Measurements from ENCODE around the gene ZC3H18. TPM values are rescaled to one million over a fixed set of nuclear protein-coding genes. Genes with fewer than 3 reads are reported as not detected.

ZC3H18 gene
- total and polyA plus RNA-seq, 10 of the 15 experiments (the other 5 are each of a cell fraction or from before 2014, with no cell fraction given) = 1.0 to 58.3 (median 22.4) TPM

DNA sequence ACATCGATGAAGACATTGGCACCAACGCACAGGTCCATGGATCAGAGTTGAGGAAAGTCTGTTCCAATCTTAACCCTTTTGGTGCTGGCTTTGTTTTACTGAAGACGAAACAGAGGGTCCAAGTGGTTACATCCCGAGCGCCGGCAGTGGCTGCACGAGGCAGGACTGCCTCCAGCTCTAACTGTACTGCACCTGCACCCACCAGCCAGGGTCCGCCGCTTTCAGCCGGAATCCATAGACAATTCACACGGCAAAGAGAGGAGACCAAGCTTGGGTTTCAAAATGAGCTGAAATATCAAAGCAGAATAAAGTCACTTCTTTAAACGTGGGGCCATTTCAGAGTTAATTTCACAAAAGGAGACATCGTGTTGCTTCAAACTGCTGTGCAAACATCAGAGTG, 21.2 kb upstream of the ZC3H18 start:
- 64% methylated on average over 11 of the region's 13 CpGs for WGBS (ENCODE audit: insufficient coverage, insufficient replicate concordance, low lambda C conversion rate, missing lambda C conversion rate)
- CTCF ChIA-PET = no interaction called here
- Histone ChIP-seq H3K4me3 (no peak overlapping the region), H3K27me3 (replicated peaks in 1 of 2; ENCODE audit: control insufficient read depth in 2 of 2, insufficient read depth in 2 of 2, low read length in 1 of 2) (no peaks in the 10 kb centered on the region), H3K4me2 (ENCODE audit: control insufficient read depth, insufficient read depth) (no peak overlapping the region), H3K79me2 (ENCODE audit: control insufficient read depth, insufficient read depth, low read length) (no peaks in the 10 kb centered on the region), H3K9ac (ENCODE audit: control insufficient read depth, insufficient read depth, low read length) (no peak overlapping the region), H2AFZ (ENCODE audit: control insufficient read depth, low read depth, low read length) (no peak overlapping the region), H3K27ac (ENCODE audit: control insufficient read depth, insufficient read depth) (no peak overlapping the region), H3K4me1 (ENCODE audit: control insufficient read depth, insufficient read depth, low read length) (peaks cover 8% of the 10 kb centered on the region), H3K9me3 (replicated peaks; ENCODE audit: control insufficient read depth, insufficient read depth, low read length) (peaks cover 2% of the 10 kb centered on the region; the same call in 1 of the 3 replicates), H4K20me1 (ENCODE audit: control insufficient read depth, insufficient read depth) (no peaks in the 10 kb centered on the region), H3K36me3 (ENCODE audit: control insufficient read depth in 2 of 2, insufficient read depth in 2 of 2, low read length in 1 of 2) (no peaks in the 10 kb centered on the region)
- POLR2A ChIA-PET = no interaction called here
- RAD21 ChIA-PET (ENCODE audit: unreplicated experiment) = no interaction called here
- TF ChIP-seq ZSCAN29 (IDR thresholded peaks at IDR 0.05) (no peak), EGR1 (IDR thresholded peaks at IDR 0.05; ENCODE audit: borderline replicate concordance in 1 of 2, low read depth in 2 of 2, low read length in 2 of 2) (no peak), RAD21 (IDR thresholded peaks at IDR 0.05; ENCODE audit: insufficient read depth, low read depth, low read length) (no peak), SRF (IDR thresholded peaks at IDR 0.05; ENCODE audit: low read depth in 2 of 2, low read length in 2 of 2) (no peak), PML (IDR thresholded peaks at IDR 0.05; ENCODE audit: low read length) (no peak), WRNIP1 (IDR thresholded peaks at IDR 0.05; ENCODE audit: borderline replicate concordance, low read depth, low read length) (no peak), TAF1 (IDR thresholded peaks at IDR 0.05; ENCODE audit: borderline replicate concordance, low read depth, low read length) (no peak), JUNB (IDR thresholded peaks at IDR 0.05) (no peak), E2F8 (IDR thresholded peaks at IDR 0.05; ENCODE audit: low read depth, partially characterized antibody) (no peak), CHD1 (IDR thresholded peaks at IDR 0.05; ENCODE audit: low read depth, low read length) (no peak), SPI1 (IDR thresholded peaks at IDR 0.05; ENCODE audit: borderline replicate concordance, insufficient read depth, low read depth, low read length) (no peak), MEF2B (IDR thresholded peaks at IDR 0.05; ENCODE audit: partially characterized antibody, poor library complexity, severe bottlenecking) (no peak), YBX1 (IDR thresholded peaks at IDR 0.05) (no peak), PKNOX1 (IDR thresholded peaks at IDR 0.05) (no peak)
- TF ChIP-seq, protein P1, sequence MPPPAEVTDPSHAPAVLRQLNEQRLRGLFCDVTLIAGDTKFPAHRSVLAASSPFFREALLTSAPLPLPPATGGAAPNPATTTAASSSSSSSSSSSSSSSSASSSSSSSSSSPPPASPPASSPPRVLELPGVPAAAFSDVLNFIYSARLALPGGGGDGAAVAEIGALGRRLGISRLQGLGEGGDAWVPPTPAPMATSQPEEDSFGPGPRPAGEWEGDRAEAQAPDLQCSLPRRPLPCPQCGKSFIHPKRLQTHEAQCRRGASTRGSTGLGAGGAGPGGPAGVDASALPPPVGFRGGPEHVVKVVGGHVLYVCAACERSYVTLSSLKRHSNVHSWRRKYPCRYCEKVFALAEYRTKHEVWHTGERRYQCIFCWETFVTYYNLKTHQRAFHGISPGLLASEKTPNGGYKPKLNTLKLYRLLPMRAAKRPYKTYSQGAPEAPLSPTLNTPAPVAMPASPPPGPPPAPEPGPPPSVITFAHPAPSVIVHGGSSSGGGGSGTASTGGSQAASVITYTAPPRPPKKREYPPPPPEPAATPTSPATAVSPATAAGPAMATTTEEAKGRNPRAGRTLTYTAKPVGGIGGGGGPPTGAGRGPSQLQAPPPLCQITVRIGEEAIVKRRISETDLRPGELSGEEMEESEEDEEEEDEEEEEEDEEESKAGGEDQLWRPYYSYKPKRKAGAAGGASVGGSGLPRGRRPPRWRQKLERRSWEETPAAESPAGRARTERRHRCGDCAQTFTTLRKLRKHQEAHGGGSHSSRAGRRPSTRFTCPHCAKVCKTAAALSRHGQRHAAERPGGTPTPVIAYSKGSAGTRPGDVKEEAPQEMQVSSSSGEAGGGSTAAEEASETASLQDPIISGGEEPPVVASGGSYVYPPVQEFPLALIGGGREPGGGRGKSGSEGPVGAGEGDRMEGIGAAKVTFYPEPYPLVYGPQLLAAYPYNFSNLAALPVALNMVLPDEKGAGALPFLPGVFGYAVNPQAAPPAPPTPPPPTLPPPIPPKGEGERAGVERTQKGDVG (CRISPR knock-in tag; IDR thresholded peaks at IDR 0.05) = no peak
- SMC1A ChIA-PET (ENCODE audit: uncharacterized antibody, unreplicated experiment) = no interaction called here
- in situ Hi-C loops (cut with MboI) (no loop called here), intact Hi-C loops (cut with micrococcal nuclease; ENCODE audit: unreplicated experiment) (no loop called here)
- FAIRE-seq = no peak
- no peak for DNase-seq (ENCODE audit: low read depth, low spot score)
- ATAC-seq = no peak
- BruUV-seq (replicated peaks) = no TSS peak

Data from GM12878 (cell line).